Type B pancreatic cell (in vitro differentiated cells): Measurements from ENCODE around the gene PML. TPM values are rescaled to one million over a fixed set of nuclear protein-coding genes. Genes with fewer than 3 reads are reported as not detected.
"Not testable (repeated sequence)": the region's sequence is repeated elsewhere in the genome, so short reads cannot be mapped to it uniquely, and the experiment has no call there.

ENCODE experiments used
- DNase-seq: peaks from one replicate; pipeline ENCODE4 v3.0.0; 2021; ENCODE audit warnings: mixed read lengths; ENCODE audit not compliant: unreplicated experiment; ENCODE audit errors: extremely low spot score
- H3K27ac Mint-ChIP-seq: 2 replicates; pipeline ENCODE4 v1.8.0; 2021; ENCODE audit warnings: mild to moderate bottlenecking, mixed read lengths
- H3K27me3 Mint-ChIP-seq: 2 replicates; pipeline ENCODE4 v1.8.0; 2021; ENCODE audit warnings: mixed read lengths
- H3K36me3 Mint-ChIP-seq: 2 replicates; pipeline ENCODE4 v1.8.0; 2021; ENCODE audit warnings: mixed read lengths
- H3K4me1 Mint-ChIP-seq: one replicate; pipeline ENCODE4 v1.8.0; 2021; ENCODE audit warnings: mixed read lengths; ENCODE audit not compliant: unreplicated experiment
- H3K4me3 Mint-ChIP-seq: 2 replicates; pipeline ENCODE4 v1.8.0; 2021; ENCODE audit warnings: mild to moderate bottlenecking, mixed read lengths
- H3K9me3 Mint-ChIP-seq: 2 replicates; pipeline ENCODE4 v1.8.0; 2021; ENCODE audit warnings: mixed read lengths
- CTCF ChIP-seq: fragments of 200-600 bp; sonication (generic); conservative IDR thresholded peaks from 2 replicates; pipeline ENCODE4 v1.5.0; 2021; ENCODE audit warnings: antibody characterized with exemption, mild to moderate bottlenecking
- total RNA-seq: library from RNA; stranded (reverse); gene quantifications from 2 replicates; pipeline ENCODE4 v1.2.1, GENCODE V29; 2021; ENCODE audit warnings: low replicate concordance

PML gene
- total RNA-seq, 1 donor from 2014 or later = 29.8 TPM

GRCh38 chr15:74055804-74056203 is 61.3 kb downstream of the PML start:
- peaks cover 42% of the 10 kb centered on the region for H3K27me3 Mint-ChIP-seq

GRCh38 chr15:74056330-74056729 is 61.8 kb downstream of the PML start:
- not testable (repeated sequence) for DNase-seq, H3K27ac Mint-ChIP-seq, H3K4me3 Mint-ChIP-seq, H3K9me3 Mint-ChIP-seq, H3K36me3 Mint-ChIP-seq, H3K4me1 Mint-ChIP-seq
- peaks cover 46% of the 10 kb centered on the region for H3K27me3 Mint-ChIP-seq

More at GRCh38 chr15:74055804-74056203, 61.3 kb downstream of the PML start:
- TF ChIP-seq CTCF = no peak
- H3K36me3 Mint-ChIP-seq = no peaks in the 10 kb centered on the region
- H3K9me3 Mint-ChIP-seq = no peaks in the 10 kb centered on the region
- H3K4me1 Mint-ChIP-seq = peaks cover 8% of the 10 kb centered on the region
- no peak overlapping the region for H3K4me3 Mint-ChIP-seq
- DNase-seq = no peak
- H3K27ac Mint-ChIP-seq = no peak overlapping the region

GRCh38 chr15:74059050-74059833 is 64.7 kb downstream of the PML start:
- peaks cover 50% of the 10 kb centered on the region for H3K27me3 Mint-ChIP-seq
- not testable (repeated sequence) for DNase-seq, H3K4me3 Mint-ChIP-seq, H3K4me1 Mint-ChIP-seq, H3K27ac Mint-ChIP-seq, H3K9me3 Mint-ChIP-seq, H3K36me3 Mint-ChIP-seq

- Mint-ChIP-seq H3K27ac (no peak overlapping the region), H3K4me3 (no peak overlapping the region)
- no peak for DNase-seq
Observed at GRCh38 chr15:74060251-74060650, 65.7 kb downstream of the PML start.

GRCh38 chr15:74062236-74062635 is 67.7 kb downstream of the PML start:
- Mint-ChIP-seq H3K27me3 (peaks cover 34% of the 10 kb centered on the region), H3K4me3 (no peak overlapping the region), H3K36me3 (no peaks in the 10 kb centered on the region), H3K27ac (no peak overlapping the region), H3K9me3 (no peaks in the 10 kb centered on the region), H3K4me1 (no peaks in the 10 kb centered on the region)
- DNase-seq = no peak
- TF ChIP-seq CTCF = no peak

More at GRCh38 chr15:74060251-74060650, 65.7 kb downstream of the PML start:
- H3K4me1 Mint-ChIP-seq = no peaks in the 10 kb centered on the region
- no peaks in the 10 kb centered on the region for H3K9me3 Mint-ChIP-seq
- no peaks in the 10 kb centered on the region for H3K36me3 Mint-ChIP-seq
- peaks cover 40% of the 10 kb centered on the region for H3K27me3 Mint-ChIP-seq
- no peak for TF ChIP-seq CTCF

GRCh38 chr15:74062671-74063070 is 68.2 kb downstream of the PML start:
- TF ChIP-seq CTCF = no peak
- Mint-ChIP-seq H3K36me3 (no peaks in the 10 kb centered on the region), H3K4me1 (no peaks in the 10 kb centered on the region), H3K27ac (no peak overlapping the region), H3K27me3 (peaks cover 30% of the 10 kb centered on the region), H3K9me3 (no peaks in the 10 kb centered on the region), H3K4me3 (no peak overlapping the region)
- no peak for DNase-seq

- not testable (repeated sequence) for H3K4me3 Mint-ChIP-seq, H3K4me1 Mint-ChIP-seq, H3K36me3 Mint-ChIP-seq, DNase-seq, H3K9me3 Mint-ChIP-seq, H3K27ac Mint-ChIP-seq
- peaks cover 21% of the 10 kb centered on the region for H3K27me3 Mint-ChIP-seq
Observed at GRCh38 chr15:74063425-74064146, 69.1 kb downstream of the PML start.

- peaks cover 15% of the 10 kb centered on the region for H3K27me3 Mint-ChIP-seq
- H3K36me3 Mint-ChIP-seq, H3K4me1 Mint-ChIP-seq, H3K9me3 Mint-ChIP-seq, DNase-seq, H3K27ac Mint-ChIP-seq, H3K4me3 Mint-ChIP-seq: not testable (repeated sequence)
Observed at GRCh38 chr15:74064183-74064582, 69.7 kb downstream of the PML start.

GRCh38 chr15:74064822-74065221 is 70.3 kb downstream of the PML start:
- H3K27ac Mint-ChIP-seq, H3K9me3 Mint-ChIP-seq, DNase-seq, H3K4me1 Mint-ChIP-seq, H3K4me3 Mint-ChIP-seq, H3K36me3 Mint-ChIP-seq: not testable (repeated sequence)
- H3K27me3 Mint-ChIP-seq = peaks cover 11% of the 10 kb centered on the region
